Ishikawa (cell line): Measurements from ENCODE around the gene SHISA4.

ENCODE experiments used
- CEBPB ChIP-seq: IDR thresholded peaks from 2 replicates; pipeline ENCODE4 v1.6.1; 2012
- CREB1 ChIP-seq: IDR thresholded peaks from 2 replicates; pipeline ENCODE4 v1.6.1; 2012; ENCODE audit warnings: low read depth
- EGR1 ChIP-seq: IDR thresholded peaks from 2 replicates; pipeline ENCODE4 v1.6.1; 2012
- EP300 ChIP-seq: IDR thresholded peaks from 2 replicates; pipeline ENCODE4 v1.6.1; 2012; ENCODE audit warnings: borderline replicate concordance
- FOXM1 ChIP-seq: IDR thresholded peaks from 2 replicates; pipeline ENCODE4 v1.6.1; 2012; ENCODE audit warnings: low read depth, borderline replicate concordance
- NFIC ChIP-seq: IDR thresholded peaks from 2 replicates; pipeline ENCODE4 v1.6.1; 2012
- RAD21 ChIP-seq: IDR thresholded peaks from 2 replicates; pipeline ENCODE4 v1.6.1; 2012; ENCODE audit warnings: low read depth
- TAF1 ChIP-seq: IDR thresholded peaks from 2 replicates; pipeline ENCODE4 v1.6.1; 2012; ENCODE audit warnings: low read depth, mild to moderate bottlenecking
- TCF12 ChIP-seq: IDR thresholded peaks from 2 replicates; pipeline ENCODE4 v1.6.1; 2012; ENCODE audit warnings: low read depth
- TEAD4 ChIP-seq: IDR thresholded peaks from 2 replicates; pipeline ENCODE4 v1.6.1; 2012
- YY1 ChIP-seq: IDR thresholded peaks from 2 replicates; pipeline ENCODE4 v1.6.1; 2012; ENCODE audit warnings: low read depth
- ZBTB7A ChIP-seq: IDR thresholded peaks from 2 replicates; pipeline ENCODE4 v1.6.1; 2012; ENCODE audit warnings: low read depth
- TF ChIP-seq, protein P1 (sequence below): IDR thresholded peaks from 2 replicates; pipeline ENCODE4 v1.6.1; 2012; ENCODE audit warnings: low read depth, mild to moderate bottlenecking
- TF ChIP-seq, protein P2 (sequence below): IDR thresholded peaks from 2 replicates; pipeline ENCODE4 v1.6.1; 2012
- TF ChIP-seq, protein P3 (sequence below): IDR thresholded peaks from 2 replicates; pipeline ENCODE4 v1.6.1; 2012

Gene SHISA4

DNA sequence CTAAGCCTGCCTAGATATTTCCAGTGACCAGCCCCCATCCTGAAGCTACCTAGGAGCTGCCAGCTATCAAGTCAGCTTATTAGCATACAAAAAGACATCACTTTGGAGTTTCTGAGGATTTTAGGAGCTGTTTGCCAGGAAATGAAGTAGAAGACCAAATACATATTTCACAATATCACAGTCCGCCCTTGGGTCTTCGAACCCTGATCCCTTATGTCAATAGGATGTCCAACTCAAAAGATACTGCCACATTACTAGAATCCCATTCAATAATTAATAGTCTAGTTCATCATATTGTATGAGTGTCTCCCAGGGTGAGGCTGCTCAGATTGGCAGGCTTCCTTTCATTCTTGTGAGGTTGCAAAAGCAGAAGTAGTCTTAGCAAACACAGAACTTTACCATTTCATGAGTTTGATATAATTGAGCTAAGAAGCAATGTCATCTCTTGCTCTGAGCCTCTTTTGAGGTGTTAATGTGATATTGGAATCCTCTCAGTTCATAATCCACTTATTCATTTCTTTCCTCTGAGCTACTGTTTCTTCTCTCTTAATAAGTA is 46.1 kb upstream of the SHISA4 start:
- TF ChIP-seq EP300 (no peak), ZBTB7A (no peak), YY1 (no peak), NFIC (no peak)
- TF ChIP-seq, protein P1, sequence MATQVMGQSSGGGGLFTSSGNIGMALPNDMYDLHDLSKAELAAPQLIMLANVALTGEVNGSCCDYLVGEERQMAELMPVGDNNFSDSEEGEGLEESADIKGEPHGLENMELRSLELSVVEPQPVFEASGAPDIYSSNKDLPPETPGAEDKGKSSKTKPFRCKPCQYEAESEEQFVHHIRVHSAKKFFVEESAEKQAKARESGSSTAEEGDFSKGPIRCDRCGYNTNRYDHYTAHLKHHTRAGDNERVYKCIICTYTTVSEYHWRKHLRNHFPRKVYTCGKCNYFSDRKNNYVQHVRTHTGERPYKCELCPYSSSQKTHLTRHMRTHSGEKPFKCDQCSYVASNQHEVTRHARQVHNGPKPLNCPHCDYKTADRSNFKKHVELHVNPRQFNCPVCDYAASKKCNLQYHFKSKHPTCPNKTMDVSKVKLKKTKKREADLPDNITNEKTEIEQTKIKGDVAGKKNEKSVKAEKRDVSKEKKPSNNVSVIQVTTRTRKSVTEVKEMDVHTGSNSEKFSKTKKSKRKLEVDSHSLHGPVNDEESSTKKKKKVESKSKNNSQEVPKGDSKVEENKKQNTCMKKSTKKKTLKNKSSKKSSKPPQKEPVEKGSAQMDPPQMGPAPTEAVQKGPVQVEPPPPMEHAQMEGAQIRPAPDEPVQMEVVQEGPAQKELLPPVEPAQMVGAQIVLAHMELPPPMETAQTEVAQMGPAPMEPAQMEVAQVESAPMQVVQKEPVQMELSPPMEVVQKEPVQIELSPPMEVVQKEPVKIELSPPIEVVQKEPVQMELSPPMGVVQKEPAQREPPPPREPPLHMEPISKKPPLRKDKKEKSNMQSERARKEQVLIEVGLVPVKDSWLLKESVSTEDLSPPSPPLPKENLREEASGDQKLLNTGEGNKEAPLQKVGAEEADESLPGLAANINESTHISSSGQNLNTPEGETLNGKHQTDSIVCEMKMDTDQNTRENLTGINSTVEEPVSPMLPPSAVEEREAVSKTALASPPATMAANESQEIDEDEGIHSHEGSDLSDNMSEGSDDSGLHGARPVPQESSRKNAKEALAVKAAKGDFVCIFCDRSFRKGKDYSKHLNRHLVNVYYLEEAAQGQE: no peak

DNA sequence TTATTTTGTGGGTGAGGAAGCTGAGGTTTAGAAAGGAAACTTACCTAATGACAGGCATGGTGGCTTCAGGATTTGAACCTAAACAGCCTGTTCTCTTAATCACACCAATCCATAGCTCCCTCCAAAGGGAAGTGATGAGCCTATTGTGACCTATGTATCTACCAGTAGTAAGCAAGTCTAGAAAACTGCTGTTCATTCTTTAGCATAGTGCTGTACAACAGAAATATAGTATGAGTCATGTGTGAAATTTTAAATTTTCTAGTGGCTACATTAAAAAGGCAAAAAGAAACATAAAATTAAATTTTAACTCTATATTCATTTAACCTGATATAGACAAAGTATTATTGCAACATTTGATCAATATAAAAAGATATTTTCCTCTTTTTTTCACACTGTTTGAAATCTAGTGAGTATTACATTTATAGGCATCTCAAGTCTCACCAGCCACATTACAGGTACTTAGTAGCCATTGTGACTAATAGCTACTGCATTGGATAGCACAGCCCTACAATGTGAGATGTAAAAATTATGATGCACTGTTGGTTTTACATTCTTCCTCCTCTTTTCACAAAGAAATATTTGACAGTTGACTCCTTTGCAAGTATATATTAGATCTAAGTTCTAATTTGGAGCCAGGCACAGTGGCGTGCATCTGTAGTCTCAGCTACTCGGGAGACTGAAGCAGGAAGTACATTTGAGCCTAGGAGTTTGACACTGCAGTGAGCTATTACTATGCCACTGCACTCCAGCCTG is 43.2 kb upstream of the SHISA4 start:
- TF ChIP-seq CREB1 (no peak), TEAD4 (no peak), NFIC (no peak), TAF1 (no peak), YY1 (no peak), TCF12 (no peak), EP300 (no peak), EGR1 (no peak), CEBPB (no peak), ZBTB7A (no peak), FOXM1 (no peak), RAD21 (no peak)
- TF ChIP-seq, protein P2, sequence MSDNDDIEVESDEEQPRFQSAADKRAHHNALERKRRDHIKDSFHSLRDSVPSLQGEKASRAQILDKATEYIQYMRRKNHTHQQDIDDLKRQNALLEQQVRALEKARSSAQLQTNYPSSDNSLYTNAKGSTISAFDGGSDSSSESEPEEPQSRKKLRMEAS: no peak
- TF ChIP-seq, protein P1: no peak
- TF ChIP-seq, protein P3, sequence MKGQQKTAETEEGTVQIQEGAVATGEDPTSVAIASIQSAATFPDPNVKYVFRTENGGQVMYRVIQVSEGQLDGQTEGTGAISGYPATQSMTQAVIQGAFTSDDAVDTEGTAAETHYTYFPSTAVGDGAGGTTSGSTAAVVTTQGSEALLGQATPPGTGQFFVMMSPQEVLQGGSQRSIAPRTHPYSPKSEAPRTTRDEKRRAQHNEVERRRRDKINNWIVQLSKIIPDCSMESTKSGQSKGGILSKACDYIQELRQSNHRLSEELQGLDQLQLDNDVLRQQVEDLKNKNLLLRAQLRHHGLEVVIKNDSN: no peak

DNA sequence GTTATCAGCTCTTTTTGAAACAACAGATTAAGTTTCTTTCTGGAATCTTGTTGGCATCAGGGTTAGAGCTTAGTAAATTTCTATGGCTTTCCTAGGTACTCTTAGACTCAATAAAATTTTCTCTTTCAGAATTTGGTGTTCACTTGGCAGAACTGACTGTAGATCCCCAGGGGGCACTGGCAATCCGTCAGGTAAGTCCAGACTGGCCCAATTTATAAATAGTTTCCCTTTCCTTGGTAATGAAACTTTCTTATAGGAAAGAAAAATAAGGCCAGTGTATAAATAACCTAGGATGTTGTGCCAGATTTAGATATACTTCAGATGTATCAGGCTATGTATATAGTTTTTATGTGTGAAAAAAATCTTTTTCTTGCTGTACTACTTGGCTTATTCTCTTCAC is 41.5 kb upstream of the SHISA4 start:
- no peak for TF ChIP-seq CREB1
- TF ChIP-seq, protein P2: no peak

DNA sequence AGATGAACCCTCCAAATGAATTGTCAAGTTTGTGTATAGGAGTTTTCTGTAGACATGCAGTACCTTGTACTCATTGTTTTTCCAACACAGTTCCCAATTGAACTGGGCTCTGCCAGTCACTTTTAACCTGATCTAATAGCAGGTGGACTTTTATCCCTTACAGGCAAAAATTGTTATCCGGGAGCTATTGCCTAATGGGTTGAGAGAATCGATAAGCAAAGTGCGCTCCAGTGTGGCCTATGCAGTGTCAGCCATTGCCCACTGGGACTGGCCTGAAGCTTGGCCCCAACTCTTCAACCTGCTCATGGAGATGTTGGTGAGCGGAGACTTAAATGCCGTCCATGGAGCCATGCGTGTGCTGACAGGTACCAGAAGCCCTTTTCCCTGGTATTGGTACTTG is 40.5 kb upstream of the SHISA4 start:
- TF ChIP-seq, protein P2: no peak
- TF ChIP-seq, protein P1: no peak
- no peak for TF ChIP-seq RAD21
- TF ChIP-seq TAF1: no peak
- TF ChIP-seq EGR1: no peak
- TF ChIP-seq ZBTB7A: no peak

DNA sequence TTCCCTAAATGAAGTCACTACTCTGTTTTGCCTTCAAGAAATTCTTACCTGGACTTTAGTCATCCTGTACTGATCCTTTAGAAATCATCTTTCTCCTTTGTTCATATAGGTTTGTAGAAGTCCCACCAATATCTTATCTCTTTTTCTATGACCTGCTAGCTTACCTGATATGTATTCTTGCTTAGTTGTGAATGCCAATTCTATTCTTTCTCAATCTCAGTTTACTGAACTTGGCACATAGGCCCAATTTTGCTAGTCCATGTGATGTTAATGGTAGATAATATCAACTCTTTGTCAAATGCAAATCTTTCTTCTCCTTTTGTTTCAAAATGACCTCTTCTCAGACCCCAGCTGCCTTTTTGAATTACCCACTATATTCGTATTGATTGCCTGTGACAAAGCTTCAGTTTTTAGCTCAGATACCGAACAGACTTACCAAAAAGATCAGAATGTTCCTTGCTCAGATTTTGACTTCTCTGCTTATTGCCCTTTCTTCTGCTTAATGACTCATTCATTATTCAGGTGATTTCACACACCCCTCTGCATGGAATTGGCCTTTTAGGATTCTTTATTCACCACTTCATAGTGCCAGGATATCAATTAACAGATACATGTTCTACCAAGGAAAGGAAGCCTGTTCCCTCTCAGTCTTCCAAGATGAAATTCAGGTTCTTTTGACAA is 39.2 kb upstream of the SHISA4 start:
- no peak for TF ChIP-seq TAF1
- TF ChIP-seq EP300: no peak
- no peak for TF ChIP-seq FOXM1
- no peak for TF ChIP-seq EGR1
- TF ChIP-seq, protein P3: no peak
